Renal cortex interstitium (tissue), 11 donors: ENCODE data around the gene SEC24D. TPM values are rescaled to one million over a fixed set of nuclear protein-coding genes. Genes with fewer than 3 reads are reported as not detected.
A peak's percentile ranks its signal among the peaks of the same experiment; 100 is the strongest.

ENCODE experiments used
- DNase-seq, 11 donors: peaks; one replicate each; pipeline ENCODE4 v3.0.0-alpha.2; 2013; ENCODE audit warnings: low read depth in 9 of 11, low spot score in 4 of 11; ENCODE audit errors: extremely low read depth in 1 of 11
- polyA plus RNA-seq, 3 donors: library from polyadenylated mRNA; unstranded; fragments of 120-200 nt; gene quantifications; one replicate each; pipeline ENCODE4 v1.2.1, GENCODE V29; 2013; ENCODE audit not compliant: insufficient read length in 3 of 3

SEC24D gene
- polyA plus RNA-seq, 3 donors = 37.9 to 39.5 (median 39.2) TPM

DNA sequence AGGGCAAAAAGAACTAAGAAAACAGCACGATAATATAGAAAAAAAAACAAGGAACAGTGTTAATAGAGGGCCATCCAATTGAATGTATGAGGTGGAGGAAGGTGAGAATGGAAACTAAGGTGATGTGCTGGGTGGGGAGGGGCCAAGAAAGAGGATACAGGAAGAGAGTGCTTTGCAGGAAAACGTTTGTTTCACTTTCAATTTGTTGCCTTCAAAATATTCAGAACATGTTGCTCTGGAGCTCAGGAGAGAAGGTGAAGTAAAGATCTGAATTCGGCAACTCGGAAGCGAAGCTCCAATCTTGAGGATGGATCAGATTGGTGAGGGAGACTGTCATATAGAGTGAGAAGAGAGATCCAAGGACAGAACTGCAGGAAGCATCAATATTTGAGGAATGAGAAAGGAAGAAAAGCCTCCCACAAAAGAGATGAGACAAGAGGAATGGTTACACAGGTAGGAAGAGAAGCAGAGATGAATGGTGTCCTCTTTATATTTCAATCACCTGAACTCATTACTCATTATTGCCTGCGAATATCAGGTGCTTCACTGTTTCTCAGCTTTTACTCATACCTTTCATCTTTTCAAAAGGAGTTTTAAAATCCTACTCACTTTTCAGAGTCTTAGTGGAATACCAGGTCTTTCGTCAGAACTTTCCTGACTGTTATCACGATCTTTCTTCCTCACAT is 14.7 kb upstream of the SEC24D start:
- no peak for DNase-seq

DNA sequence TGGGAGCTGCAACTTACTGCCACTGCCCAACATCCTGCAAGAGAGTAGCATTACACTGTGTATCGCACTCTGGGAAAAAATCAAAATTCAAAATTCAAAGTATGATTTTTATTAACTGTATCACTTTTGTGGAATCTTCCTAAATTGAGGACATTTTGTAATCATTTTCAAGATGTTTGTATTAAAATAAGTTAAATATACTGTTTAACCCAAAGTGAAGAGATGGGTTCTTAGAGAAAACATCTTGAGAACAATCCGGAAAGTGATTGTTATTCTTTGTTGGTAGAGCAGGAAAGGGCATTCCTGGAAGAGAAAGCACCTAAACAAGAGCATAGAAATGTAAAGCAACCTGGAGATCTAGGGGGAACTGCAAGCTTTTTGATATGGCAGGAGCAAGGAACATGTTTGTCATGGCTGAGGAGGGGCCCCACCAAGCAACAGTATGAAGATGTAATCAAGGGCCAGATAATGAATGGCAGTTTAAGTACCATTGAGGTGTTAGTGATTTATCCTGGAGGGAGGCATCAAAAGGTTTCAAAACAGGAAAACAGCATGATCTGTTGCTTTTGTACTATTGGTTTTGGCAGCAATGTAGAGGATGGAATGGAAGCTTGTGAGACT is 14.1 kb upstream of the SEC24D start:
- no peak for DNase-seq

DNA sequence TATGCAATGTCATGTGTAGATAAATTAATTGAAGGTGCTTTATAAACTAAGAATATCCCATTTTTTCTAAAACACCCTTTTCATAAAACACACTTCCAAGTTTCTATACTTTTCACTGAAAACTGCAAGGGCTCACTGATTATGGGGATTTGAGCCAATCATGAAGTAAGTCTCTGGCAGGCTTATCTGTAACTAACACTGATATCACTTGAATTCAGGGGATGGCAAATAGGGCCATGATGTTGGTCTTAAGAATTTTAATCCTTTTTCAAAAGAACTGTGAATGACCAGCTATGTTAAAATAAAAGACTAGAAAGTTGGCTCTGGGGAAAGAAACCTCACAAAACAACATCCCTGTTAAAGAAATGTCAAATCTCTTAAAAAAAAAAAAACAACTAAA is 13.0 kb upstream of the SEC24D start:
- DNase-seq = no peak

DNA sequence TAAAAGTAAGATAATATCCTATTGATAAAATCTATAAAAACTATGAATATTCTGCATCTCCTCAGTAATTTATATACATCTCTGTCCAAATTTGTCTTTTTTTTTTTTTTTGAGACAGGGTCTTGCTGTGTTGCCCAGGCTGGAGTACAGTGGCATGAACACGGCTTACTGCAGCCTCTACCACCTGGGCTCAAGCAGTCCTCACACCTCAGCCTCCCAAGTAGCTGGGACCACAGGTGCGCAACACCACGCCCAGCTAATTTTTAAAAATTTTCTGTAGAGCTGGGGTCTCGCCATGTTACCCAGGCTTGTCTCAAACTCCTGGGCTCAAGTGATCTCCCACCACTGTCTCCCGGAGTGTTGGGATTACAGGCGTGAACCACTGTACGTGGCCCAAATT is 12.3 kb upstream of the SEC24D start:
- no peak for DNase-seq

DNA sequence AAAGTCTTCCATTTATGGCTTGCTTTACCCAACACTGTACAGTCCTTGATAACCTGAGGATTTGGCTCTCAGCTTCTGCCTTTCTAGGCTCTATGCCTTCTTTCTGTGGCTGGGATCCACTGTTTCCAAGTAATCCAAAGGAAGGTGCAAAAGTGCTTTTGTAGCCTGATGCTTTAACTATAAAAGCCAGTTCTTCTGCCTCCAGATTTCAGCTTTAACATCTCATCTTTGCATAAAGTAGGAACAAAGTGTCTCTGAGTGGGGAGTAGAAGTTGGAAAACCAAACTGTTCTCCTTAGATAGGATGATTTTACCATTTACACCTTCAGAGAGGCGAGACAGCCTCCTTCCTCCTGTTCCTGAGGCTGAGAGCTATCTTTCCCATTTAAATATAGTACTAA is 11.1 kb upstream of the SEC24D start:
- DNase-seq = no peak

DNA sequence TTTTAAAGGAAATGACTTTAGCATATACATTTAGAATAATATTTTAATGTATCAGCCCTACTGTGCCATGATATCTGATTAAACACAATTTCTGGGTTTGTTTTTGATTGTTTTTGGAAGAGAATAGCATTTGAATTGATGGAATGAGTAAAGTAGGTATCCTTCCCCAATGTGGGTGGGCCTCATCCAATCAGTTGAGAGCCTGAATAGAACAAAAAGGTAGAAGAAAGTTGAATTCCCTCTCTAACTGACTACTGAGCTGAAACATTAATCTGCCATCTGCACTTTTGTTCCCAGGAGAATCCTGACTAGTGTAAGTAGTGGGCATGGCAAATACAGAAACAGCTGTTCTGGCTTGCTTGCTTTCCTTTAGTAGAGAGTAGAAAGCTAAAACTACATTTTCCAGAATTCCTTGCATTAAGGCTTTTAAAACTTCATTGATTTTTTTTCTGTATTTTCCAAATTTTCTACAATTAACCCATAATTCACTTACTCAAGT is 9.7 kb upstream of the SEC24D start:
- no peak for DNase-seq

DNA sequence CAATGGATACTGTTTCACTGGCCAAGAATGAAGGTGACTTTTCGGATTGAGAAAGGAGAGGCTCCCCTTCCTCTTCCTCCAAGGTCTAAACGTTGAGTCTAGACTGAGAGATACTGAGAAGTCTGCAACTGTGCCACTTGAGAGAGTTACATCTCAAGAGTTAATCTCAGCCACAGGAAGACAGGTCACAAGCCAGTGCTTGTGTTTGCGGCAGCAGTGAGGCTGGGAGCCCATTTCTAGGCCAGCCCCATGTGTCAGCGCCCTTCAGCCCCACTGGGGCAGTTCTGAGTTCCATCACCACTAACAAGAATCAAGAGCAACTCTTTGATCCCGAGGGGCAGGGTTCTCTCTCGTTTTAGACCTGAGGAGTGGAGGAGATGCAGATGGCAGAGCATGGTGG is 7.3 kb upstream of the SEC24D start:
- no peak for DNase-seq

DNA sequence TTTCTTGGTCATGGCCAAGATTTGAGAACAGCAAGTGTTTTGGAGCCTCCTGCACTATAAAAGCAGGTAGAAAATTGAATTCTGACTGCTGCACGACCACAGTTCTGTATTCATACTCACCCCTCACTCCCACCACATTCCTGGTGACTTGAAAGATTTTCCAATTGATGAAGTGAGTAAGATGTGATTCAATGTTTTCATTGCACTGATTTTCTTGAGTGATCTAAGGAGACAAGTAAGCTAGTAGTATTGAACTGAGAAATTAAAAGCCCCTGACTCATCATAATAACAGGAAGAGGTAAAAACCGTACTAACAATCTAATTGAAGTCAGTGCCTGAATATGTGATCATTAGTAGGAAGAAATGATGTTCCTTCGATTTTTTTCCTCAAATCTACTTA is 6.1 kb upstream of the SEC24D start:
- DNase-seq = no peak

DNA sequence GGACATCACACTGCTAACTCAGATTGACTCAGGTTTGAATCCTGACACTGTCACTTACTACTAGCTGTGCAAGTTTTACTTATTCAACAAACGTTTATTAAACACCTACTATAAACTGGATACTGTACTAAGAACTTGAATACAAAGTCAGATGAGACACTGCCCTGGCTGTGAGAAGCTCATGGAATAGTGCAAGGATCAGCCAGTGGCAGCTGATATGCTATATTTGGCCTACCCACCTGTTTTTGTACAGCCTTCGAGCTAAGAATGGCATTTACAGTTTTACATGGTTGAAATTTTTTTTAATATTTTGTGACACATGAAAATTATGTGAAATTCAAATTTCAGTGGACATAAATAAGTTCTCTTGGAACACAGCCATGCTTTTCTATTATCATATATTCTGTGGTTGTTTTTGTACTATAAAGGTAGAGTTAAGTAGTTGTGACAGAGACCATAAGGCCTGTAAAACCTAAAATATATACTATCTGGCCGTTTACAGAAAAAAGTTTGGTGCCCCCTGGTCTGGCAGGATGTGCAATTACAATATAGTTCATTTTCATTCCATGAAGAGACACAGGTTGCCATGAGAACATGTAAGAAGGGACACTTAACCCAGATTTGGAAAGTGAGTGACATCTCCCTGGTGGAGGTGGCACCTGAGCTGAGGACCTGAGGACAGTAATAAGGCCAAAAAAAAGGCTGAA is 3.4 kb upstream of the SEC24D start:
- no peak for DNase-seq

DNA sequence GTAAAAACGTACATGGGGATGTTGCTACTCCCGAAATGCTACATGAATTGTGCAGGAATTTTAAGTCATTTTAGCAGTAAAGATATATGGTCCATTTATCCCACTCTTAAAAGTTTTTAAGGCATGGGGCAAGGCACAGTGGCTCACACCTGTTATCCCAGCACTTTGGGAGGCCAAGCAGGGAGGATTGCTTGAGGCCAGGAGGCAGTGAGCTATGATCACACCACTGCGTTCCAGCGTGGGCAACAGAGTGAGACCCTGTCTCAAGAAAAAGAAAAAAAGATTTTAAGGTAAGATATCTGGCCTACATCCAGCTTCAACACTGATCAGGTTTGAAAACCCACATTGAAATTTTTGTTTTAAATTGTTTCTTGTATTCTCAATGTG is 1.2 kb upstream of the SEC24D start:
- no peak for DNase-seq

DNA sequence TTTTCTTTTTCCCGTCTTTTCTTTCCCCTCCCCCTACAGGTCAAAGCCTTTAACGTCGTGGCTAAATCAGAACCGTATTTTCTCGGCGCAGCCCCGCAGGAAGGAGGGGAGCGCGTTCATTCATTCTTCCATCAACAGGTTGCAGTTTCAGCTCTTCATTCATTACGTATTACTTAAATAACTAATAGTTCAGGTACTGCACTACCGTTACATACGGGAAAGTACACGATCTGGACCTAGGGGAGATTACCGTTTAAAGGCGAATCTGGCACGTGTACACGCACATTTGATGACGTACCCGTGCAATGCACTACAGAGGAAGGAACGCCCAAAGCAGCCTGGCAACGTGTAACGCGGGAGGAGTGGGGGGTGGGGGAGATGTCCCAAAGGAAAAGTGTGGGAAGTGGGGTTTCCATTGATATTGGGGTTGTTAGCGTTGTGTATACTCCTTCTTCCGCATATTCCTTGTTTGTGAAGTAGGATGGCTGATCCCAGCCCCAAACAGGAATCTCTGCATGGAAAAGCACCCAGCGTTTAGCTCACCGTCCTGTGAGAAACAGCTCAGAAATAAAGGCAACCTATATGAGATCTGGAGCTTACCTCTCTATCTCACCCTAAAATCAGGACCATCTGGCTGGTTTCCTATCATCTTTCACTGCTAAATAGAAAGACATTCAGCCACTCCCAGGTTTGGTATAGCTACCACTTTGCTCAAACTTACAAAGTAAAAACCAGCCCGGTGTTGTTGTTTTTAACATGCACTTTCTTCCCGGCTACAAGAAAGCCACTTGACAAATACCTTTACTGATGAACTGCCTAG is 585 bp upstream of the SEC24D start:
- peak in 10 of 11 donors; percentile 15 to 44 (median 30) for DNase-seq

DNA sequence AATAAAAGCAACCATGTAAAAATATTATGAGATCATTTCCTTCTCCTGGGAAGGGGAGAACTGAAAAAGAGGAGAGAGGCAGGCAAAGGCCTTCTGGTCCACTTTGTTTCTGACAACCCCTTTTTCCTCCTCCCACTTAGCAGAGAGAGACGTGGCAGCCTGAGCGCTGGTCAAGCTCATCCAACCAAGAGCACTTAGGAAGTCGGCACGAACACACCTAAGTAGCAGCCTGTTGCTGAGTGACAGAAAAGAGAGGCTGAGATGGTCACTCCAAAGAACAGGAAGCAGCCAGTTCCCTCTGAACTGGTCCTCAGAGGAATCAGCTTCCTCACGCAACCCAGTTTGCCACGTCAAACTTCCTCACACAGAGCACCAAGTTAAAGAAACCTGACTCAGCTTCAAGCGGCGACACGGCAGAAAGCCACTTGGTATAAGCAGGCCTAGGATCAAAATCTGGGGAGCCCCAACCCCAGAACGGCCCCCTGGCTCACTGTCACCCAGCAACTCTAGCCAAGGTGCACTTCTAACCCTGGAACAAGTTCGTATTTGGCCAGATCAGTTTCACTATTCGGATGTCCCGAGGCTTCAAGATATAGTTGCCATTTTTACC is 861 bp downstream of the SEC24D start:
- peak; percentile 41 to 64 (median 53) for DNase-seq

DNA sequence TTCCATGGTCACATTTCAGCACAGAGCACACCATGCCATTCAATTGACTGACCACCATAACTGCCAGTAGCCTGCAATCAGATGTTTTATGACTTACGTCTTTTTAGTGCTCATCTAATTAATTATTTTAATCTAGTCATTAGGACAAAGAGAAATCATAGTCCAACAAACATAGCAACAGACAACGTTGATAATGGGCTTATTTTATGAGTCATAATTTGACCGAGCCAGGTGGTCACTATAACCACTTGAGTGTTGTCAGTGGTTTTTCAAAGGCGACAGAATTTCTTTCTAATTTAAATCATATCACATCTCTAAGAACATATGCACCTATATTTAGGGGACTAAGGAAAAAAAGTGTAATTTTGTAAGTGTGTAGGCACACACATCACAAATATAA is 1.9 kb downstream of the SEC24D start:
- DNase-seq = no peak

DNA sequence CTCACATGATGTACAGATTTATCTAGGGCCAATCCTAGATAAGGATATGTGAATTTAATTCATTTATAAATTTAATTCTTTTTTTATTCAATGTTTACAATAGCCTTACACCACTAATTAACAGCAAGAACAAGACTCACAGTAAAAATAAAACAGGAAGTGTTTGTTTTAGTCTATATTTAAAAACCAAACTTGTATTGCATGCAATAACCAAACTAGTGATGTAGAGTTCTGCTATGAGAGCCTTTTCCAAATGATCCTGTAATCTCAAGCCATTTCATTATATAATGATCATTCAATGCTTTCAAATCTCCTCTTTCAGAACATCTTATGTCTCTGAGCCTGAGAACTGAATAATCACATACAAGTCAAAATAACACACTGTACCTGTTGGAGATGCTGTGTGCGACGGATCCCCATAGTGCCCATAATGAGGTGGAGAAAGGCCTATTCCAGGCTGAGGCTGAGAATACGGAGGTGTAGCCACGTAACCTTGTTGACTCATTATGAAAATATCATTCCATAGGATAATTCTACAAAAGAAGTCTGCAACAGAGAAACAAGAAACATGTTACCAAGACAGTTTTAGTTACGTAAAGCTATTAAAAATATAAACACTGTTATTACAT is 2.6 kb downstream of the SEC24D start:
- no peak for DNase-seq

DNA sequence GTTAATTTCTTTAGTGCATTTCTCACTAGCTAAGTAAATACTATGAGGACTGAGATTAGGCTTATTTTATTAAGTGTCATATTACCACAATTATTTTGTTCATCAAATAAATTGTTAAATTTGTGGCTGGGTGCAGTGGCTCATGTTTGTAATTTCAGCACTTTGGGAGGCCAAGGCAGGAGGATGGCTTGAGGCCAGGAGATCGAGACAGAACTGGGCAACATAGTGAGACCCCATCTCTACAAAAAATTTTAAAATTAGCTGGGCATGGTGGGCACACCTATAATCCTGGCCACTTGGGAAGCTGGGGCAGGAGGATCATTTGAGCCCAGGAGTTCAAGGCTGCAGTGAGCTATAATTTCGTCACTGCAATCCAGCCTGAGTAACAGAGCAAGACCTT is 6.8 kb downstream of the SEC24D start:
- no peak for DNase-seq

DNA sequence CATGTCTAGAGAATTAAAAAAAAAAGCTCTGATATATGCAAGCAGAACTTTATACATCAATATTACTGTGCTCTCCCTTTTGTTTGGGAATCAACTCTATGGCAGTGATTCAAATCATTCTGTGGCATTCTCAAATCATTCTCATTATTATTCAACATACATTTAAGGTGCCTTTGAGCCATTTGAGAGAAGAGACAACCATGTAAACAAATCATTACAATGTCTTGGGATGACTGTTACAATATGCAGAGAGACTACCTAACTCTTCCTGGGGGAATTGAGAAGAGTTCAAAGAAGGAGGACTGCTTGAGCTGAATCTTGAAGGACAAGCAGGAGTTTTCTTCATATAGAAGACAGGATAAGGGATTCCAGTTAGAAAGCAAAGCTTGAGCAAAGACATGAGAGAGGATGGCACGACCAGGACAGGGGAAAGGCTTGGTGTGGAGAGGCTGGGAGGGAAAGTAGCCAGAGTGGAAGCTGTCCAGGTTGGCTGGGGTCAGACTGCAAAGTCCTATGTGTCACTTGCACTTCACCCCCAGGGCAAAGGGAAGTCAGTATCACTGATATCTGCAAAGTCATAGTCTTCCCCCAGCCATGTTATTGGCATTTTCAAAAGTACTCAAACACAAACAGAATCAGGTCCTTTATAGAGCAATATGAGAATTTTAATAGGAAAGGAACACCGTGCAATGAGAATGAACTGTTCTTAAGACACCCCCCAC is 9.0 kb downstream of the SEC24D start:
- DNase-seq = no peak

DNA sequence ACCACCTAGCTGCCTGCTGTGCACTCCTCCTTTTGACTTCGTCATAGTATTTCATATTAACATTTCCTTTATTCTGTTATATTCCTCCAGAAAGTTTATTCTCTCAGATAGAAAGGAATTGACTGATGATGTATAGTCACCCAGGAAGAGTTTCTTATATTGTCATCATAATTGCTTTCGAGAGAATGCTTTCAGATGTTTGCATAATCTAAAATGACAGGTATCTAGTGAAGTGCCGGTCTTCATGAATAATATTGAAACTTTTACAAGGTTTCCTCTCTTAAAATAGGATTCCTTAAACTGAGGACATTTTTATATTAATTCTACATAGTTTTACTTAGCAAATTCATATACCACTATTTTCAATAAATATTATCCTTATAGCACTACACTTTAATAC is 10.1 kb downstream of the SEC24D start:
- DNase-seq = no peak

DNA sequence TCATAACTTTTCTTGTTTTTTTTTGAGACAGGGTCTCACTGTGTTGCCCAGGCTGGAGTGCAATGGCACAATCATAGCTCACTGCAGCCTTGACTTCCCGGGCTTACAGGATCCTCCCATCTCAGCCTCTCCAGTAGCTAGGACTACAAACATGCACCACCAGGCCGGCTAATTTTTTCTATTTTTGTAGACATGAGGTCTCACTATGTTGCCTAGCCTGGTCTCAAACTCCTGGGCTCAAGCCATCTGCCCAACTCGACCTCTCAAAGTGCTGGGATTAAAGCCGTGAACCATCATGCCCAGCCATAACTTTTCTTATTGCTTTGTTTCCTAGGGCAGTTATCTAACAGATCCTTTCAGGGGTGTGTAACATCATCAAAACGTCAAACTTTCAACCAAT is 11.8 kb downstream of the SEC24D start:
- no peak for DNase-seq
